ENCODE data around the gene PCED1B. TPM values are rescaled to one million over a fixed set of nuclear protein-coding genes. Genes with fewer than 3 reads are reported as not detected.

Gene PCED1B
- total RNA-seq, 4 donors from 2014 or later = 1.0 to 1.5 (median 1.2) TPM

DNA sequence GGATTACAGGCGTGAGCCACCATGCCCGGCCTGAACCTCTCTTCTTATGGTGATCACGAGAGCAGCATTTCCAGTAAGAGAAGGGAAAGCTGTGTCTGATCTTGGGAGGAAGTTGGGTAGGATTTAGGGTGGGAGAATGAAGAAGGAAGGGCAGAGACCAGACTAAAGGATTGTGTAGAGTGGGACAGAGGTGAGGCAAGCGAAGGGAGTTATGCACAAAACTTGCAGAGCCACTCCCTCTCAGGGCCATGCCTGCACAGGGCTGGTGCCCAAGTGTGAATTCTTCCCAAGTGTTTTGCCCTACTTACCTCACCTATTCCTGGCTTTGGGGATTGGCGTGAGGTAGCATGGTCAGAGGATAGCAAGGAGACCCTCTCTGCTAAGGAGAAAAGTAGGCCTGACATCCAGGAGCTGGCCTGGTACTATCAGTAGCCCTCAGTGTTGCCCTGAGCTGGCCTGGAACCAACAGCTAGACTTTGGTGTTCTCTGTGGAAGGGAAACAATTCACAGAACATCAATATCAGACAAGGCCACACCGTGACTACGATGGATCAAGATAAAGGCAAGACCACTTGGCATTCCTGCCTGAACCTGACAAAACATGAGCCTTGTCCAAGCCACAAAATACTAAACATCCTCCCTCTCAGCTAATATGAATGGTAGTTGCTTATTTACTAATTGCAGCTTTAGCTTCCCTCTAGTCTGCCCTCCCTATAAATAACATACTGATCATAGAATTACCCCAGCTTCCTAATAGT is 201.3 kb downstream of the PCED1B start:
- Histone ChIP-seq H3K4me3 (replicated peaks in 1 of 3) (no peak overlapping the region), H3K27ac (no peak overlapping the region), H3K36me3 (no peaks in the 10 kb centered on the region), H3K27me3 (no peaks in the 10 kb centered on the region), H3K9me3 (no peaks in the 10 kb centered on the region), H3K4me1 (peaks cover 6 to 16% of the 10 kb centered on the region in 2 donors)
- no peak for DNase-seq
- 91 to 93% methylated on average over 7 of the region's 7 CpGs for WGBS, 2 donors
- no peak for TF ChIP-seq POLR2A (IDR thresholded peaks at IDR 0.05)
- TF ChIP-seq, protein P1, sequence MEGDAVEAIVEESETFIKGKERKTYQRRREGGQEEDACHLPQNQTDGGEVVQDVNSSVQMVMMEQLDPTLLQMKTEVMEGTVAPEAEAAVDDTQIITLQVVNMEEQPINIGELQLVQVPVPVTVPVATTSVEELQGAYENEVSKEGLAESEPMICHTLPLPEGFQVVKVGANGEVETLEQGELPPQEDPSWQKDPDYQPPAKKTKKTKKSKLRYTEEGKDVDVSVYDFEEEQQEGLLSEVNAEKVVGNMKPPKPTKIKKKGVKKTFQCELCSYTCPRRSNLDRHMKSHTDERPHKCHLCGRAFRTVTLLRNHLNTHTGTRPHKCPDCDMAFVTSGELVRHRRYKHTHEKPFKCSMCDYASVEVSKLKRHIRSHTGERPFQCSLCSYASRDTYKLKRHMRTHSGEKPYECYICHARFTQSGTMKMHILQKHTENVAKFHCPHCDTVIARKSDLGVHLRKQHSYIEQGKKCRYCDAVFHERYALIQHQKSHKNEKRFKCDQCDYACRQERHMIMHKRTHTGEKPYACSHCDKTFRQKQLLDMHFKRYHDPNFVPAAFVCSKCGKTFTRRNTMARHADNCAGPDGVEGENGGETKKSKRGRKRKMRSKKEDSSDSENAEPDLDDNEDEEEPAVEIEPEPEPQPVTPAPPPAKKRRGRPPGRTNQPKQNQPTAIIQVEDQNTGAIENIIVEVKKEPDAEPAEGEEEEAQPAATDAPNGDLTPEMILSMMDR (IDR thresholded peaks at IDR 0.05) = no peak
- intact Hi-C loops (cut with DNase I) = no loop called here

DNA sequence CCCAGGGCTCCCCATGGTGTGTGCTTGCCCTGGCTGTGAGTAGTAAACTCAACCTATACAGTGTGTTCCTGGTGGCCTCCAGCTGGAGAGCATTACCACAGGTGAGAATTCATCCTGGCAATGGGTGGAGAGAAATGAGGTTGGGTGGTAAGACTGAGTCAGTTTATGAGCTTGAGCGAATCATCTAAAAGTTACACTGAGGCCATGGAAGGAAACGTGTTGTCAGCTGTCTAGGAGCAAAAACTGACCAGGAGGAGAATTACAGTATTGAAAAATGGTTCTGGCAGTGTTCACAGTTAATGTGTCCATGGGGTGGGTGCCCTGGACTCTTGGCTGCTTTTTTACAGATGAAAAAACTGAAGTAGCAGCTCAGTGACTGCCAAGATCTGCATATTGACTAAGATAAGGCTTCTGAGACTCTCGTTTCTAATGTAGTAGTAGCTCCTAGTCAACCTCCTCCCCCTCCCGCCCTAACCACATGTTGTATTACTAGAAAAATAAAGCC is 202.3 kb downstream of the PCED1B start:
- Histone ChIP-seq H3K27ac (no peak overlapping the region), H3K4me1 (peaks cover 6 to 11% of the 10 kb centered on the region in 2 donors), H3K9me3 (no peaks in the 10 kb centered on the region), H3K27me3 (no peaks in the 10 kb centered on the region), H3K4me3 (replicated peaks in 1 of 3) (no peak overlapping the region), H3K36me3 (no peaks in the 10 kb centered on the region)
- no peak for DNase-seq
- 71 to 75% methylated on average over 4 of the region's 4 CpGs for WGBS, 2 donors
- no peak for TF ChIP-seq POLR2A (IDR thresholded peaks at IDR 0.05)
- TF ChIP-seq, protein P1 (IDR thresholded peaks at IDR 0.05) = no peak
- intact Hi-C loops (cut with DNase I) = no loop called here

DNA sequence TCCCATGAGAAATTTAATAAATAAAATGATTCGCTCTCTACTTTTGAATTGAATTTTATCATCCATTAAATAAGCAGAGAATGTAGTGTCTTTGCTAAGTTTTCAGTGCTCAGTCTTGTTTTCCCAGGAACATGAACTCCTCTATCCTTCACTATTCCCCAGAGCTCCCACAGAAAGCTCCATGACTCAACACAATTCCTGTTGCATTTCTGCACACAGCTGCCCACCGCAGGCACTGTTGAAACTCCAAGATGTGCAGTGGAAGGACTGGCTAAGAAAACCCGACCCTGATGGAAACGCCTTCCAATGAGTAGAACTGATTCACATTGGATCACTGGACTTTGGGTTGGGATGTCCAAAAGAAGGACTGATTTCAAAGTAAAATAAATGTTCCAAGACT is 202.8 kb downstream of the PCED1B start:
- intact Hi-C loops (cut with DNase I) = no loop called here
- 82 to 84% methylated on average over 4 of the region's 4 CpGs for WGBS, 2 donors
- no peak for TF ChIP-seq POLR2A (IDR thresholded peaks at IDR 0.05)
- TF ChIP-seq, protein P1 (IDR thresholded peaks at IDR 0.05) = no peak
- no peak for DNase-seq
- H3K4me1 ChIP-seq = peaks cover 1 to 7% of the 10 kb centered on the region in 2 donors
- no peak overlapping the region for H3K4me3 ChIP-seq (replicated peaks in 1 of 3)
- no peak overlapping the region for H3K27ac ChIP-seq
- no peaks in the 10 kb centered on the region for H3K27me3 ChIP-seq
- H3K9me3 ChIP-seq = no peaks in the 10 kb centered on the region
- no peaks in the 10 kb centered on the region for H3K36me3 ChIP-seq

Small RNA genes within 50 kb of the gene (microRNA-seq; reads per million reads assigned to microRNA genes)
- gene MIR4698 = not detected

Small RNA genes within 50 kb of the gene (small RNA-seq; reads per million reads assigned to genes)
- not detected for gene MIR4698

Other genes starting within 250 kb of the PCED1B start
- gene AMIGO2, start 338 bp downstream of the PCED1B start, total RNA-seq = 1 to 10 TPM; 2.5 to 4.8 (median 3.0) TPM